GM10847 (cell line): Measurements from ENCODE around the gene ATP11B.

ENCODE experiments used
- POLR2A ChIP-seq: IDR thresholded peaks from 2 replicates; pipeline ENCODE4 v1.6.1; 2011; ENCODE audit not compliant: insufficient read length; ENCODE audit errors: extremely low read depth

The ATP11B gene

GRCh38 chr3:182787302-182788036 lies 5.8 kb upstream of the ATP11B start:
- TF ChIP-seq POLR2A, result no peak

GRCh38 chr3:182789371-182789770 lies 3.9 kb upstream of the ATP11B start:
- no peak for TF ChIP-seq POLR2A

GRCh38 chr3:182790612-182791011 lies 2.7 kb upstream of the ATP11B start:
- no peak for TF ChIP-seq POLR2A

GRCh38 chr3:182793663-182794454 lies 555 bp downstream of the ATP11B start:
- TF ChIP-seq POLR2A, result no peak

GRCh38 chr3:182794455-182795388 lies 1.4 kb downstream of the ATP11B start:
- TF ChIP-seq POLR2A, result no peak

- no peak for TF ChIP-seq POLR2A
Observed at GRCh38 chr3:182795389-182795782, 2.1 kb downstream of the ATP11B start.

GRCh38 chr3:182796310-182796709 lies 3.0 kb downstream of the ATP11B start:
- no peak for TF ChIP-seq POLR2A

GRCh38 chr3:182797876-182798275 lies 4.6 kb downstream of the ATP11B start:
- TF ChIP-seq POLR2A, result no peak

- no peak for TF ChIP-seq POLR2A
Observed at GRCh38 chr3:182800508-182800907, 7.2 kb downstream of the ATP11B start.

GRCh38 chr3:182802413-182803390 lies 9.4 kb downstream of the ATP11B start:
- no peak for TF ChIP-seq POLR2A

- TF ChIP-seq POLR2A, result no peak
Observed at GRCh38 chr3:182803596-182803995, 10.3 kb downstream of the ATP11B start.

GRCh38 chr3:182807061-182807460 lies 13.8 kb downstream of the ATP11B start:
- TF ChIP-seq POLR2A, result no peak

GRCh38 chr3:182808041-182808770 lies 14.9 kb downstream of the ATP11B start:
- no peak for TF ChIP-seq POLR2A

GRCh38 chr3:182809531-182809930 lies 16.2 kb downstream of the ATP11B start:
- TF ChIP-seq POLR2A, result no peak
